Fibroblast of skin of right biceps (primary cell): Measurements from ENCODE around the gene CIP2A.
"Not testable (repeated sequence)": the region's sequence is repeated elsewhere in the genome, so short reads cannot be mapped to it uniquely, and the experiment has no call there.

Experiments used
- DNase-seq: peaks from one replicate; pipeline ENCODE4 v3.0.0-alpha.2; 2013

CIP2A gene

DNA sequence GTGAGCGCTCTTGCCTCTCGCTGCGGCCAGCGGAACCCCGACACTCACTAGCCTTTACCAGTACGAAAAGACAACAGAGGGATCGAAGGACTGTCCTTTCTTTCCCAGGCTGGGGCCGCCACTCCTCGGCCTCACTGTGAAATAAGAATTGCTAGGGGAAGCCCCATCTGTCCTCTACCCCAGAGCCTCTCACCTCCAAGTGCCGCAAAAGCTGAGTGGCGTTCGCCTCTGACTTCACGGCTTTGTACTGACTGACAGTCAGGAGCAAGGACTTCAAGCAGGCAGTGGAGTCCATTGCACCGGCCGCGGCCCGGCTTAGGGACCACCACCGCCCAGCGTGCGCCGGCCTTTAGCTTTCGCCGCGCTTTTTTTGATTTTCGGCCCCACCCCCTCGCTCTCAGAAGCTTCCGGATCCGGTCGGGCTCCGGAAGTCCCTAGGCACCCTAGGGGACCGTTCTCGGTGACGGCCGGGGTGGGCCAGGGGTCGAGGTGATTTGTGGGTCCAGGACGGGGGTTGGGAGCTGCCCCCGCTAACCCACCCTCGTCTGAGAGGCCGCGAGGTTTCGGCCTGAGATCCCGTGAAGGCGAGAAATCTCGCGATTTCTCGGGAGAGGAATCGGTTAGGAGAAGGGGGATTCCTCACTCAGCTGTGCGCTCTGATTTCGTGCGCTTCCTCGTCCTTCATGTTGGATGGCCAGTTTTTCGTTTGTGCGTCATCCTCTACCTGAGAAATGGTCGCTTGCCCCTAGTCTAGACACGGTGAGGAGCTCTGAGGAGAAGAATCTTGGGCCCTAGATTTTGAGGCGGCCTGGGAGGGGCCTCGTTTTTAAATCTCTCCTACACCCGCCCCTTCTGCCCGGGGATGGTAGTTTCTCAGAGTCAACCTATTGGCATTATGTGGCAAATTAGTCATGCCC is at the start of gene CIP2A, which contains the start of gene DZIP3:
Gene CIP2A (minus strand): TSS at position 358 of the 917 bp plus-strand sequence. CDS start 63 bp downstream, at position 295.
Gene DZIP3 (plus strand): TSS at position 642 of the 917 bp plus-strand sequence. CDS start 15,685 bp downstream, outside the sequence.
- peak; percentile 95 for DNase-seq

- DNase-seq: no peak
These were observed 40.7 kb upstream of the CIP2A start for GRCh38 chr3:108629974-108630373.

GRCh38 chr3:108623504-108623903 is 34.3 kb upstream of the CIP2A start:
- DNase-seq: peak; percentile 1

- DNase-seq: no peak
These were observed 31.0 kb upstream of the CIP2A start for GRCh38 chr3:108620250-108620649.

- DNase-seq: not testable (repeated sequence)
These were observed 26.9 kb upstream of the CIP2A start for GRCh38 chr3:108616090-108616489.

GRCh38 chr3:108610651-108611050 is 21.4 kb upstream of the CIP2A start:
- no peak for DNase-seq

DNA sequence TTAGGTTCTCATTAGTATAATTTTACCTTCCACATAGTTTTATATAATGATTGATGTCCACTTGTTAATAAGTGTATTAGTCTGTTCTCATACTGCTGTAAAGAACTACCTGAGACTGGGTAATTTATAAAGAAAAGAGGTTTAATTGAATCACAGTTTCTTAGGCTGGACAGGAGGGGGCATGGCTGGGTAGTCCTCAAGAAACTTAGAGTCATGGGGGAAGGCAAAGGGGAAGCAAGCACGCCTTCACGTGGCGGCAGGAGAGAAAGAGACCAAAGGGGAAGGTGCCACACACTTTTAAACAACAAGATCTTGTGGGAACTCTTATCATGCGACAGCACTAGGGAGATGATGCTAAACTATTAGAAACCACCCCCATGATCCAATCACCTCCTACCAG is 19.5 kb upstream of the CIP2A start:
- DNase-seq: no peak

DNA sequence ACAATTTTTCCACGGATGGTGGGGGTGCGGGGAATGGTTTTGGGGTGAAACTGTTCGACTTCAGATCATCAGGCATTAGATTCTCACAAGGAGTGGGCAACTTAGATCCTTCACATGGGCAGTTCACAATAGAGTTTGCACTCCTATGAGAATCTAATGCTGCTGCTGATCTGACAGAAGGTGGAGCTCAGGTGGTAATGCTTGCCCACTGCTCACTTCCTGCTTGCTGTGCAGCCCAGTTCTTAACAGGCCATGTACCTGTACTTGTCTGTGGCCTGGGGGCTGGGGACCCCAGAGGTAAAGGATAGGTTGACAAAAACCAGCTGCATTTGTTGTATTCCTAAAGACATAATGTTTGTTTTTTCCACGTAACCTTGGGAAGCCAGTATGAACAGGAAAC is 16.3 kb upstream of the CIP2A start:
- no peak for DNase-seq

DNA sequence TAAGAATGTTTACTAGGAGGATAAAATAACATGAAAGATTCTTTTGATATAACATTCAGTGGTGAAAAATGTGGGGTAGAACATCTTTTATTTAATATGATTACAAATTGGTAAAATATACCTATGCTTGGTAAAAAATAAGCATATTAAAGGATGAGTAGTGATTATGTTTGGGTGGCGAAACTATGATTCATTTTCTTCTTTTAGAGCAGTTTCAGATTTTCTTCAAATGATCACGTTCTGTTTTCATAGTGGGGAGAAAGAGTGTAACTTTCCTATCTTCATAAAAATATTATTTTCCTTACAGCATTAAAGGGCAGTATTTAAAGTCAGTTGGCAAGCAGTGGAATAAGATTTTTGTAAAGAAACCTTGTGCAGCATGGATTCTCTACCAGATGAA is 15.8 kb upstream of the CIP2A start:
- DNase-seq: no peak

DNA sequence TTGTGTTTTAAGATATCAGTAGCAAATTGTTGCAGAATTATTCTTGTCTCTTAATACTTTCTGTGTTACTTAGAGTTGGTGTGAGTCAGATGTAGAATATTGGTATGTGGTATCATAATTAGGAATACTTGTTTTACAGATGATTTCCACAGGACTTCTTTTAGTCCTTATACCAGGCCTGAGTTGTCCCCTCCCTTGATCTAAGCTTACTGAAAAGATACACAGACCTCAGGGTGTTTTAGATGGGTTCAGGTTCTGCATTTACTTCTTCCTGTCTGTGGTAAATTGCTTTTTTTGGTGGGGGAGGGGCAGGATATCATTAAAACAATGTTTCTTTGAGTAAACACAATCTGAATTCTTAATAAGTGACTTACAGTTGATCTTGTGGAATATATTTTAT is 14.5 kb upstream of the CIP2A start:
- DNase-seq: peak; percentile 18

GRCh38 chr3:108602935-108603294 is 13.7 kb upstream of the CIP2A start:
- DNase-seq: no peak

- no peak for DNase-seq
These were observed 13.2 kb upstream of the CIP2A start for GRCh38 chr3:108602249-108602934.

DNA sequence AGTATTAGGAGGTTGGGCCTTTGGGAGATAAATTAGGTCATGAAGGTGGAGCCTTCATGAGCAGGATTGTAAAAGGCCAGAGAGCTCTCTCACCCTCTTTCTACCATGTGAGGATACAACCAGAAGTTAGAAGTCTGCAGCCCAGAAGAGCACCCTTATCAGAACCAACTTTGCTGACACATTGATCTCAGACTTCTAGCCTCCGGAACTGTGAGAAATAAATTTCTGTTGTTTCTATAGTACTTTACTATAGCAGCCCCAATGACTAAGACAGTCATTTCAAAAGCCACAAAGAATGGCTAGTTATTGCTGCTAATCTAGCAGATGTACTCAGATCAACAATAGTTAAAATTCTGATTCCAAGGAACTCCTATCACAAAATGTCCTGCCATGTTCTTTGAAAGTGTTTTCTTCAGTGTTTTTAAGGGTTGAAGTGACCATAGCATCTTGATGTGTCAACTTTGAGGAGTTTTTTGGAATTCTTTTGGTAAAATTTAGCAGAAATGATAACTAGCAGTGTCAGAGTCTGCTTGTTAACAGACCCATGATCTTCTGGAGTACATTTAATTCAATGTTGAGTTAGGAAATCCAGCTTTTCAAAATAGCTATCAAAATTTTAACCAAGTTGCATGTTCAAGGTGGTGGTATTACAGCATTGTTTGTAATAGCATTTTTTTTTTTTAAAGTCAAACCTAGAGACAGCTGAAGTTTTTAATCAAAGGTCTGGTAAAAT is 10.6 kb upstream of the CIP2A start:
- DNase-seq: no peak

DNA sequence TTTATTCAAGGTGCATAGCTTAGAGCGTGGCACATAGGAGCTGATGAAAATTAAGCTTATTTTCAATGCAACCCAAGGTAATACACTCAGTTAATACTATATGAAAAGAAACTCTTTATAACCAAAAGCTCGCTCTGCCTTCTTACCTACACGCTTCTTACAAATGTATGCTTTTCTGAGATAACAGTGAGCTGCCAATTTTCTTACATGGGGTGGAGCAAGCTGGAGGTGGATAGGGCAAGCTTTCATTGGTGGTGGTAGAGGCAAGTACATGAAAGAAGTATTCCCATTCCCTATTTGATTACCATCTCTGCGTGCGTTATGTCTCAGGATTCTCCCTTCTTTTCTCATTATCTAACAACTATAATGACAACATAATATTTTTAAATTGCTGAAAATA is 9.1 kb upstream of the CIP2A start:
- DNase-seq: no peak

DNA sequence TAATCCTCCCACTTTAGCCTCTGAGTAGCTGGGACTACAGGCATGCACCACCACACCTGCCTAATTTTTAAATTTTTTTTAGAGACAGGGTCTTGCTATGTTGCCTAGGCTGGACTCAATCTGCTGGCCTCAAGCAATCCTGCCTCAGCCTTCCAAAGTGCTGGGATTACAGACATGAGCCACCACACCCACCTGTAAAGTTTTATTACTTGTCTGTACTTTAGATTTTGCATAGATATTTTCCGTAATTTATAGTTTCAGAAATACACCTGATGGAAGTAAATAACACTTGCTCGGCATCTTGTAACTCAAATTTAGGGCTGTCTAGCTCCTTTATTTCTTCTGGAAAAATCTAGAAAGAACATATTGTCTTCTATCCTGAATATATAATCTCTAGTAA is 6.1 kb upstream of the CIP2A start:
- no peak for DNase-seq

DNA sequence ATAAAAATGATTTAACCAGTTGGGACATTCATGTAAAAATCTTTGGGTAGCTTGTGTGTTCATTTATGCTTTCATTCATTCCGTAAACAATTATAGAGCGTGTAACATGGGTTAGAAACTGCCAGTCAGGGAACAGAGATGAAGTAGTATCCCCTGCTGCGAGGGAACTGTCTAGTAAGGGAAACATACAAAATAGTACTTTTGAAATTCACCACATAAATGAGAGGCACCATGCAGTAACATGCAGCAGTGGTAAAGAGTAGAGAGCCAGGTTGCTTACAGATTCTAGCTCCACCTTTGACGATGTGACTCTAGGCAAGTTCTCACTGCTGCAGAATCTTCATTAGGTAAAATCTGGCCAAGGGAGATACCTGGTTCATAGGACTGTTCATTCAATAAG is 1.2 kb upstream of the CIP2A start:
- no peak for DNase-seq

DNA sequence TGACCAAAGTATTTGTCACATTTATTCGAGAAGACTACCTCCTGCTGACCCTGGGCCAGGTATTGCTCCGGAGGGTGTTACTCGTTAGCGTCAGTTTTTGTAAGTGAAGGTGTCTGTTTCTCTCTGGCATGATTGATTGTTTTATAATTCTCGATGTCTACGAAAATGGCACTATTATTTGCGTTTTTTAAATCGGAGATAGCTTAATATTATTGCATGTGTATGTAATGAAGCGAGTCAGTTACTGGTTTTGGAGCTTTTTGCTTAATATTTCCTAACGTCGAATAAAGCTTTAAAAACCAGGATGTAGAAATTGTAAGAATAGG is 723 bp upstream of the CIP2A start:
- no peak for DNase-seq

DNA sequence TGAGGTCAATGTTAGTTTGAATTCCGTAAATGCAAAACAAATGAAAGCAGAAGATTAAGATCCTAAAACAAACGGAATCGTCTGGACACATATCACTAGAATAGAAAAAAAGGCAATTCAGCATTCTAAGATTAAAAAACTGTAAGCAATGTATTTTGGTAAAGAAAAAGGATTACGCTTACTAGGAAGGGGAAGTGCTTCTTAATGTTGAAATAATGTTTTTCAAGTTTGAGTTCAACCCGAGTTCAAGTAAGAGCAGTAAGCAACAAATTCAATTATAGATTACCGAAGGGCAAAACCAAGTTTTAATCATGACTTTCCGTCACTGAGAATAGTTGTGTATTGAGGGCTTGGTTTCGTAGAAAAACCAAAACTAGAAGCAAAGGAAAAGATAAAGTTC is 637 bp downstream of the CIP2A start:
- no peak for DNase-seq

GRCh38 chr3:108578064-108578463 is 11.2 kb downstream of the CIP2A start:
- no peak for DNase-seq

- DNase-seq: no peak
These were observed 19.9 kb downstream of the CIP2A start for GRCh38 chr3:108569336-108569735.

DNA sequence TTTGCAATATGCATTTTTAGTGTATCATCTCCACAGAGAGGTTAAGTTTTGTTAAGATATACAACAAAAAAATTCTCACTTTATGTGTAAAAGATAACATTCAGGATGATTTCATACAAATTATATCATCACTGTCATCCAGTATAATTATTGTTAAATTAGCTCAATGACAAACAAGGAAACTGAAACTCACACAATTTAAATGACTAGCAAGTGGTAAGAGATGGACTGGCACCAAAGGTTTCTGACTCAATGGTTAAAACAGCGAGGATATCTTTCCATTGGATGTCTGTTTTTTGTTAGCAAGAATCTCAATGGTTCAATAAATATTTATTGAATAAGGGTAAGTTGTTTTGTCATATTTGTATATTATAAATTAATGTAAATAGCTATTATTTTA is 22.6 kb downstream of the CIP2A start:
- DNase-seq: no peak

- no peak for DNase-seq
These were observed 23.7 kb downstream of the CIP2A start for GRCh38 chr3:108565506-108565905.

DNA sequence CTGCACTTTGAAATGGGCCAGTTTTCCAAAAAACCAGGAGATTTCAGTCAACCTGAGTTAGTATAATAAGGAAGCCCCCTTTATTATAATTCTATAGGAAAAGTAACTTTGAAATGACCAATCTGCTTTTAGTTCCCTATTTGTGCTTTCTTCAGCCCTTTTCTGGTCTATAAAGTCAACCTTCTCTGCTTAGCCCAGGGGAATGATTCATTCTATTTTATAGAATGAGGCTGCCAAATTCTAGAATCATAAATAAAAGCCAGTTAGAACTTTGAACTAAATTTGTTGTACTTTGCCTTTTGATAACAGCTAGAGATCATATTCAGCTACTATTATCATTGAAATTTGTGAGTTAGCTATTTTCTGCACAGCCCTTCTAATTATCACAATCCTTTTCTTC is 24.7 kb downstream of the CIP2A start:
- no peak for DNase-seq

GRCh38 chr3:108562565-108562964 is 26.7 kb downstream of the CIP2A start:
- no peak for DNase-seq
